Heart left ventricle (tissue), 16 donors: ENCODE results near the gene CCDC192. TPM values are rescaled to one million over a fixed set of nuclear protein-coding genes. Genes with fewer than 3 reads are reported as not detected.
A peak's percentile ranks its signal among the peaks of the same experiment; 100 is the strongest.
"Not testable (repeated sequence)": the region's sequence is repeated elsewhere in the genome, so short reads cannot be mapped to it uniquely, and the experiment has no call there.

Experiments used
- ATAC-seq, 4 donors: fragments of 200-7000 bp; cut with Tn5 transposase; one replicate each; pipeline ENCODE4 v1.9.1; 2020 to 2022; ENCODE audit warnings: moderate library complexity in 4 of 4, mild to moderate bottlenecking in 3 of 4, moderate number of reproducible peaks in 1 of 4
- DNase-seq, 5 donors: peaks; one replicate each; pipeline ENCODE4 v3.0.0-alpha.2; 2020
- H3K27ac ChIP-seq, 12 donors: fragments of 200-600 bp; sonication (generic) in 4 of 12; one replicate each; pipeline versions ENCODE4 v1.5.0 to v1.8.0; 2016 to 2022; ENCODE audit warnings: mild to moderate bottlenecking in 2 of 12
- H3K27me3 ChIP-seq, 9 donors: fragments of 200-600 bp; sonication (generic) in 2 of 9; one replicate each; pipeline versions ENCODE4 v1.5.1 to v1.8.0; 2016 to 2022; ENCODE audit warnings: mild to moderate bottlenecking in 3 of 9
- H3K36me3 ChIP-seq, 9 donors: fragments of 200-600 bp; sonication (generic) in 2 of 9; one replicate each; pipeline versions ENCODE4 v1.5.0 to v1.8.0; 2018 to 2022; ENCODE audit warnings: mild to moderate bottlenecking in 2 of 9
- H3K4me1 ChIP-seq, 12 donors: fragments of 200-600 bp; sonication (generic) in 4 of 12; one replicate each; pipeline versions ENCODE4 v1.5.0 to v1.8.0; 2016 to 2022; ENCODE audit warnings: mild to moderate bottlenecking in 3 of 12
- H3K4me3 ChIP-seq, 12 donors: fragments of 200-600 bp; sonication (generic) in 4 of 12; one replicate each; pipeline versions ENCODE4 v1.5.0 to v1.8.0; 2017 to 2022; ENCODE audit warnings: mild to moderate bottlenecking in 9 of 12, moderate library complexity in 4 of 12
- H3K9me3 ChIP-seq, 12 donors: fragments of 200-600 bp; sonication (generic) in 4 of 12; one replicate each; pipeline versions ENCODE4 v1.5.0 to v1.8.0; 2016 to 2022; ENCODE audit warnings: mild to moderate bottlenecking in 1 of 12
- POLR2A ChIP-seq, 2 donors: fragments of 450-650 bp; IDR thresholded peaks; one replicate each; pipeline ENCODE4 v1.6.1; 2017; ENCODE audit warnings: antibody characterized with exemption in 2 of 2, mild to moderate bottlenecking in 2 of 2, moderate library complexity in 2 of 2
- WGBS, 4 donors: extraction: QIAGEN DNeasy Blood & Tissue Kit in 2 of 4; methylation state at CpG; one replicate each; pipeline versions ENCODE4 v1.1.5 to v1.1.7; 2013 to 2018; 5-methylcytosine and 5-hydroxymethylcytosine counted together
- intact Hi-C, 10 donors: fragments of 100-400 bp; cut with DNase I; formaldehyde crosslinking; loops; one replicate each; pipeline versions ENCODE4 v1.11.1 to v1.14.2; 2022
- polyA plus RNA-seq, 2 donors: library from polyadenylated mRNA; stranded (reverse); fragments of 200-250 nt; gene quantifications; one replicate each; pipeline ENCODE4 v1.2.3, GENCODE V29; 2013
- total RNA-seq, 9 donors: library from RNA; depleted of rRNA in 2 of 9; stranded (reverse); fragments of >200 nt in 2 of 9; fragmentation: NEBNext Ultra II Directional in 3 of 9; extraction: Animal tissue kit (Norgen Biotek cat#: 25700) in 3 of 9; gene quantifications; one replicate each; pipeline versions ENCODE4 v1.1.0 to v1.2.4, GENCODE V29; 2016 to 2023
- TF ChIP-seq, protein P1 (sequence below), 12 donors: fragments of 200-600 bp; sonication (generic) in 4 of 12; IDR thresholded peaks; one replicate each; pipeline versions ENCODE4 v1.5.0 to v1.8.0; 2018 to 2022; ENCODE audit warnings: antibody characterized with exemption in 12 of 12, mild to moderate bottlenecking in 5 of 12
- donor health status: ischemic (EF 13 %, LVEDD 7.1; RV severe dilation, severe dysfunction).
- donor health status: healthy with polysubstance abuse.
- donor health status: DM: no; HTN: yes; CAD: no.
- donor health status: DM: no; HTN: no; CAD: no.
- donor health status: ischemic (EF 25% LVEDD 6.9; RV normal size, moderate dysfunction).
- donor health status: ischemic (EF 25% LVEDD 5.7; RV mildly dilated, moderate dysfunction).
- donor health status: healthy.
- donor health status: DM: yes; HTN: yes; CAD: no.
- donor health status: ischemic (EF 35%, LVEDD 5.7; RV mildly dilated, moderate dysfunction).
- donor health status: nonischemic (EF 11% LVEDD 7.7; RV severe dilation, severe dysfunction).
- donor health status: DM: yes; HTN: yes; CAD: no.
- donor health status: PGD.
- donor health status: ischemic (EF 29% LVEDD 5.4; RV normal size, mild dysfunction).
- donor health status: nonischemic (EF 23%, LVEDD 6.1; RV moderate dilation, normal function).

The CCDC192 gene
- total and polyA plus RNA-seq, 11 donors: 0.07 to 1.3 (median 0.42) TPM; not detected in 8

DNA sequence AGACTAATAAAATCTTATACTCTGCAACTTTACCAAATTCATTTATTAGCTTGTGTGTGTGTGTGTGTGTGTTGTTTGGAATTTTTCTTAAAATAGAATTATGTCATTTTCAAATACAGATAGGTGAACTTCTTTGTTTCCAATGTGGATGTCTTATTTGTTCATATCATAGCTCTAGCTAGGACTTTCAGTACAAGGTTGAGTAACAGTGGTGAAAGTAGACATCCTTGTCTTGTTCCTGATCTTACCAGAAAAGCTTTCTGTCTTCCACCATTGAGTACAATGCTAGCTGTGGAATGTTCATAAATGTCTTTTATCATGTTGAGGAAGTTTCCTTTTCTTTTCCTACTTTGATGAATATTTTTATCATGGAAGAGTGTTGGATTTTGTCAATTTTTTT lies 74.8 kb downstream of the CCDC192 start:
- intact Hi-C loops: no loop called here
- Histone ChIP-seq H3K36me3 (no peaks in the 10 kb centered on the region), H3K9me3 (peaks cover 0 to 18% (median 0%) of the 10 kb centered on the region in 12 donors), H3K4me3 (no peak overlapping the region), H3K4me1 (no peaks in the 10 kb centered on the region), H3K27me3 (no peaks in the 10 kb centered on the region), H3K27ac (no peak overlapping the region)
- no peak for TF ChIP-seq POLR2A (IDR thresholded peaks at IDR 0.05)
- TF ChIP-seq, protein P1, sequence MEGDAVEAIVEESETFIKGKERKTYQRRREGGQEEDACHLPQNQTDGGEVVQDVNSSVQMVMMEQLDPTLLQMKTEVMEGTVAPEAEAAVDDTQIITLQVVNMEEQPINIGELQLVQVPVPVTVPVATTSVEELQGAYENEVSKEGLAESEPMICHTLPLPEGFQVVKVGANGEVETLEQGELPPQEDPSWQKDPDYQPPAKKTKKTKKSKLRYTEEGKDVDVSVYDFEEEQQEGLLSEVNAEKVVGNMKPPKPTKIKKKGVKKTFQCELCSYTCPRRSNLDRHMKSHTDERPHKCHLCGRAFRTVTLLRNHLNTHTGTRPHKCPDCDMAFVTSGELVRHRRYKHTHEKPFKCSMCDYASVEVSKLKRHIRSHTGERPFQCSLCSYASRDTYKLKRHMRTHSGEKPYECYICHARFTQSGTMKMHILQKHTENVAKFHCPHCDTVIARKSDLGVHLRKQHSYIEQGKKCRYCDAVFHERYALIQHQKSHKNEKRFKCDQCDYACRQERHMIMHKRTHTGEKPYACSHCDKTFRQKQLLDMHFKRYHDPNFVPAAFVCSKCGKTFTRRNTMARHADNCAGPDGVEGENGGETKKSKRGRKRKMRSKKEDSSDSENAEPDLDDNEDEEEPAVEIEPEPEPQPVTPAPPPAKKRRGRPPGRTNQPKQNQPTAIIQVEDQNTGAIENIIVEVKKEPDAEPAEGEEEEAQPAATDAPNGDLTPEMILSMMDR (IDR thresholded peaks at IDR 0.05): no peak
- ATAC-seq (no peak), DNase-seq (no peak)

DNA sequence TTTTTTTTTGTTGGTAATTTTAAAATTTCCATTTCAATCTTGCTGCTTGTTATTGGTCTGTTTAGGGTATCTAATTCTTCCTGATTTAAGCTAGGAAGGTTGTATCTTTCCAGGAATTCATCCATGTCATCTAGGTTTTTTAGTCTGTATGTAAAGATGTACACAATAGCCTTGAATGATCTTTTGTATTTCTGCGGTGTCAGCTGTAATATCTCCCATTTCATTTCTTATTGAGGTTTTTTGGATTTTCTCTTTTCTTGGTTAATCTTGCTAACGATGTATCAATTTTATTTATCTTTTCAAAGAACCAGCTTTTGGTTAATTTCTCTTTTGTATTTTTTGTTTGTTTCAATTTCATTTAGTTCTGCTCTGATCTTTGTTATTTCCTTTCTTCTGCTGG lies 79.3 kb downstream of the CCDC192 start:
- H3K27ac ChIP-seq, H3K36me3 ChIP-seq, intact Hi-C loops, H3K4me1 ChIP-seq, DNase-seq, H3K27me3 ChIP-seq, ATAC-seq, H3K4me3 ChIP-seq: not testable (repeated sequence)
- H3K9me3 ChIP-seq: peaks cover 0 to 18% (median 0%) of the 10 kb centered on the region in 12 donors
- WGBS, 4 donors: 94 to 97% (median 96%) methylated on average over 2 of the region's 2 CpGs

DNA sequence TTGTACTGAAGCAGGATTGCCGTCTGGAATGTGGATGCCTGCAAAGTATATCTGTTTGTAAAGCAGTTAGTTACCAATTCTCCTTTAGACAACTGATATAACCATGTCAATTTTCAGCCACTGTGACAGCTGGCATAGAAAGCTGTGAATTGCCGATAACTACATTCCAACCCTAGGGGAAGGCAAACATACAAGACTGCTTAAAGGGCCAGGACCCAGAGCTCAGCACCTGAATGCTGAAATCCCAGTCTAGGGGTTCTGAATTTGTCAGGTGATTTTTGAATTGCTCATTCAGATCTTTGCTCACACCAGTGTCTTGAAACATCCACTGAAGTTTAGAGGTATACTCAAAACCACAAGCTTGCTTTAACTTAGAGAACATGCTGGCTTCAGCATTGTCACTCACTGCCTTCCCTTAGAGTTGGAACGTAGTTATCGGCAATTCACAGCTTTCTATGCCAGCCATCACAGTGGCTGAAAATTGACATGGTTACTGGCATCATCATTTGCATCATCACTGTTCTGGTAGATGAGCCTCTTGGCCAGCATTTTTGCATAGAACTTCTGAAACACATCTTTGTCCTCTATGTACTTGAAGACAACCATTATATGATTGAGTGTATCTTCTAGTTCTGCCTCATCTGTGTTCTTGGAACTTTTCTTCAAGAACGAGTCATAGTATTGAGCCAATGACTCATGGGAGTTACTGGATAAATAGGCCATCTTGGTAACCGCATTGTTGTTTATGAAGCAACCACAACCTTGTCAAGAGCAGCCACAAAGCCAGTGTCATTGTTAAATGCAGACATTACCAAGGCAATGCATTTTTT lies 82.1 kb downstream of the CCDC192 start:
- Histone ChIP-seq H3K4me1 (no peaks in the 10 kb centered on the region), H3K27me3 (no peaks in the 10 kb centered on the region), H3K9me3 (peaks cover 0 to 19% (median 0%) of the 10 kb centered on the region in 12 donors), H3K27ac (peak overlapping the region in 3 of 12 donors; percentile 5 to 51 (median 22)), H3K36me3 (no peaks in the 10 kb centered on the region), H3K4me3 (no peak overlapping the region)
- ATAC-seq: peak; percentile 51 to 79 (median 66)
- no peak for DNase-seq
- WGBS, 4 donors: 55 to 63% (median 57%) methylated on average over 6 of the region's 6 CpGs
- TF ChIP-seq, protein P1 (IDR thresholded peaks at IDR 0.05): no peak
- no peak for TF ChIP-seq POLR2A (IDR thresholded peaks at IDR 0.05)
- intact Hi-C loops: no loop called here

DNA sequence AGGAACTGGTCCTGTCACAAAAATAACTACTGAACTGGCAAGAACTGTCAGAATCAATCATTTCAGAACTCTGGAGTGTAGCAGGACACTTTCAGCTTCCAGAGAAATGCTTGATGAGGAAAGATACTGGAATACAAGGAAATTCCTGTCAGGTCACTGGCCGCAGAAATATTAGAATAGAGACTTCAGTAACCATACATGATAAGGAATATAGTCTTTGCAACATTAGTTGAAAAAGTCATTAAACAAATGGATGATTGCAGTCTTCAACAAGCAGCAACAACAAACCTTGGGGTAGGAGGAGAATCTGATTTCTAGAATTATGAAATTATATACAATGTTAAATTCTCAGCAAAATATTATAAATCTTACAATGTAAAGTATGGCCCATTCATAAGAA lies 88.2 kb downstream of the CCDC192 start:
- H3K27ac ChIP-seq: no peak overlapping the region
- WGBS, 4 donors: 89 to 95% (median 91%) methylated on average over 1 of the region's 1 CpG

DNA sequence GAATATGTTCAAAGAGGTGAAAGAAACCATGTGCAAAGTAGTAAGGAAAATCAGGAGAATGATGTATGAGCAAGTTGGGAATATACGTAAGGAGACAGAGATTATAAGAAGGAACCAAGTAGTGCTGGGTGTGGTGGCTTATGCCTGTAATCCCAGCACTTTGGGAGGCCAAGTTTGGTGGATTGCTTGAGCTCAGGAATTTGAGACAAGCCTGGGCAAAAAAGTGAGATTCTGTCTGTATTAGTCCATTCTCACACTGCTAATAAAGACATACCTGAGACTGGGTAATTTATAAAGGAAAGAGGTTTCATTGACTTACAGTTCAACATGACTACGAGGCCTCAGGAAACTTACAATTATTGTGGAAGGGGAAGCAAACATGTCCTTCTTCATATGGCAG lies 88.7 kb downstream of the CCDC192 start:
- intact Hi-C loops, H3K27me3 ChIP-seq, H3K36me3 ChIP-seq, H3K4me3 ChIP-seq, DNase-seq, H3K4me1 ChIP-seq, H3K27ac ChIP-seq, ATAC-seq: not testable (repeated sequence)
- 91 to 95% (median 94%) methylated on average over 2 of the region's 2 CpGs for WGBS, 4 donors
- H3K9me3 ChIP-seq: peaks cover 0 to 42% (median 17%) of the 10 kb centered on the region in 12 donors

More for the DNA sequence above, 88.2 kb downstream of the CCDC192 start:
- Histone ChIP-seq H3K9me3 (peaks cover 0 to 42% (median 17%) of the 10 kb centered on the region in 12 donors), H3K4me3 (no peak overlapping the region), H3K4me1 (no peaks in the 10 kb centered on the region), H3K27me3 (no peaks in the 10 kb centered on the region), H3K36me3 (no peaks in the 10 kb centered on the region)
- TF ChIP-seq, protein P1 (IDR thresholded peaks at IDR 0.05): no peak
- TF ChIP-seq POLR2A (IDR thresholded peaks at IDR 0.05): no peak
- ATAC-seq: no peak
- no peak for DNase-seq
- intact Hi-C loops: no loop called here
